Brain microvascular endothelial cell (primary cell): ENCODE data around the gene LUC7L.
"Not testable (repeated sequence)": the region's sequence is repeated elsewhere in the genome, so short reads cannot be mapped to it uniquely, and the experiment has no call there.

Experiments used
- DNase-seq: peaks from one replicate; pipeline ENCODE4 v3.0.0-alpha.2; 2020
- H3K27ac ChIP-seq: fragments of 250-450 bp; sonication (Bioruptor Pico); 2 replicates; pipeline ENCODE4 v1.5.1; 2020; ENCODE audit warnings: mild to moderate bottlenecking, moderate library complexity
- H3K27me3 ChIP-seq: fragments of 250-450 bp; sonication (Bioruptor Pico); replicated peaks from 2 replicates; pipeline ENCODE4 v1.5.1; 2020; ENCODE audit warnings: mild to moderate bottlenecking
- H3K36me3 ChIP-seq: fragments of 250-450 bp; sonication (Bioruptor Pico); replicated peaks from 2 replicates; pipeline ENCODE4 v1.5.1; 2020; ENCODE audit warnings: mild to moderate bottlenecking
- H3K4me3 ChIP-seq: 2 replicates; pipeline ENCODE4 v1.5.1; 2011; ENCODE audit warnings: low read depth, mild to moderate bottlenecking, control low read depth, low read length, moderate library complexity
- CTCF ChIP-seq: IDR thresholded peaks from 2 replicates; pipeline ENCODE4 v1.5.1; 2011; ENCODE audit warnings: low read depth, mild to moderate bottlenecking, moderate library complexity, low read length, control low read depth, inconsistent platforms; ENCODE audit errors: missing control alignments
- in situ Hi-C: cut with HindIII; loops from 2 replicates; pipeline ENCODE4 v1.10.0; 2017; ENCODE audit warnings: low sequenced_read_pairs, low pct_ligation_motif_present

Gene LUC7L

GRCh38 chr16:165539-166374, 63.5 kb downstream of the LUC7L start, which contains the start of gene HBM:
TSS of gene HBM (plus strand) at chr16:165978. CDS start at chr16:165998, 20 bp downstream.
- TF ChIP-seq CTCF = no peak
- Histone ChIP-seq H3K27me3 (peaks cover 32% of the 10 kb centered on the region), H3K36me3 (no peaks in the 10 kb centered on the region), H3K4me3 (no peak within 1 kb of the TSS), H3K27ac (no peak within 1 kb of the TSS)
- no peak for DNase-seq
- in situ Hi-C loops = no loop called here

GRCh38 chr16:164827-165538, 64.3 kb downstream of the LUC7L start:
- in situ Hi-C loops = no loop called here
- Histone ChIP-seq H3K27me3 (peaks cover 32% of the 10 kb centered on the region), H3K36me3 (no peaks in the 10 kb centered on the region), H3K27ac (no peak overlapping the region), H3K4me3 (no peak overlapping the region)
- TF ChIP-seq CTCF = no peak
- no peak for DNase-seq

- H3K27me3 ChIP-seq = peaks cover 32% of the 10 kb centered on the region
- DNase-seq, H3K36me3 ChIP-seq, in situ Hi-C loops, H3K27ac ChIP-seq, H3K4me3 ChIP-seq: not testable (repeated sequence)
These were observed 65.0 kb downstream of the LUC7L start for GRCh38 chr16:164134-164823.

GRCh38 chr16:163696-164095, 65.6 kb downstream of the LUC7L start:
- DNase-seq, H3K4me3 ChIP-seq, in situ Hi-C loops, H3K27ac ChIP-seq, H3K36me3 ChIP-seq: not testable (repeated sequence)
- peaks cover 32% of the 10 kb centered on the region for H3K27me3 ChIP-seq

GRCh38 chr16:163139-163538, 66.1 kb downstream of the LUC7L start:
- DNase-seq, H3K27ac ChIP-seq, H3K4me3 ChIP-seq, in situ Hi-C loops, H3K36me3 ChIP-seq: not testable (repeated sequence)
- H3K27me3 ChIP-seq = peaks cover 31% of the 10 kb centered on the region

GRCh38 chr16:162271-162991, 66.8 kb downstream of the LUC7L start:
- Histone ChIP-seq H3K4me3 (no peak overlapping the region), H3K27ac (no peak overlapping the region), H3K36me3 (no peaks in the 10 kb centered on the region), H3K27me3 (peaks cover 25% of the 10 kb centered on the region)
- in situ Hi-C loops = no loop called here
- TF ChIP-seq CTCF = no peak
- no peak for DNase-seq
